Panc1 (cell line): ENCODE data around the gene IVNS1ABP.

ENCODE experiments used
- POLR2AphosphoS5 ChIP-seq: IDR thresholded peaks from 2 replicates; pipeline ENCODE4 v1.6.1; 2012; ENCODE audit warnings: mild to moderate bottlenecking, low read depth, low read length, moderate library complexity
- SIN3A ChIP-seq: IDR thresholded peaks from 2 replicates; pipeline ENCODE4 v1.6.1; 2012; ENCODE audit warnings: low read depth, mild to moderate bottlenecking, low read length, moderate library complexity, borderline replicate concordance; ENCODE audit not compliant: insufficient read depth
- TCF7L2 ChIP-seq: IDR thresholded peaks from 2 replicates; pipeline ENCODE4 v1.6.1; 2011; ENCODE audit warnings: mild to moderate bottlenecking, low read depth, low read length, inconsistent platforms
- TF ChIP-seq, protein P1 (sequence below): fragments of 450-650 bp; IDR thresholded peaks from 2 replicates; pipeline ENCODE4 v1.5.1; 2017; ENCODE audit warnings: mild to moderate bottlenecking
- TF ChIP-seq, protein P2 (sequence below), 2 experiments: IDR thresholded peaks; 2 replicates each; pipeline ENCODE4 v1.6.1; 2011 to 2012; ENCODE audit warnings: low read depth in 2 of 2, control low read depth in 1 of 2, low read length in 1 of 2, mild to moderate bottlenecking in 1 of 2, moderate library complexity in 1 of 2; ENCODE audit not compliant: insufficient read depth in 1 of 2

DNA sequence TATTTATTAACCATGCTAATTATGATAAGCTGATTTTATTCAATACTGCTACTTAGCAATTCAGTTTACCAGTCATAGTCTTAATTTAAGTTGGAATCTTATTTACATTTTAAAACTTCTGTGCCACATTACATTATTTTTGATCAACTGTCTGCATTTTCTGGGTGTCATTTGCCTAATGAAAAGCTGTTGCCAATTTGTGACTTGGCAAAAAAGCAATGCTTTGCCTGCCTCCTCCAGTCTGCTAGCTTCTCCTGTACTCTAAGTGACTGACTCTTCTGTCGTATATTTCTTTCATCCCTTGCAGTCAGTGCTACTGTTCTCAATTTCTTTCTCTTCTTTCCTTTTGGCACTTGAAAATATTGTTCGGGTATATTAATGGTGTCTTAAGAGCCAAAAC, 5.6 kb upstream of the IVNS1ABP start:
- TF ChIP-seq, protein P1, sequence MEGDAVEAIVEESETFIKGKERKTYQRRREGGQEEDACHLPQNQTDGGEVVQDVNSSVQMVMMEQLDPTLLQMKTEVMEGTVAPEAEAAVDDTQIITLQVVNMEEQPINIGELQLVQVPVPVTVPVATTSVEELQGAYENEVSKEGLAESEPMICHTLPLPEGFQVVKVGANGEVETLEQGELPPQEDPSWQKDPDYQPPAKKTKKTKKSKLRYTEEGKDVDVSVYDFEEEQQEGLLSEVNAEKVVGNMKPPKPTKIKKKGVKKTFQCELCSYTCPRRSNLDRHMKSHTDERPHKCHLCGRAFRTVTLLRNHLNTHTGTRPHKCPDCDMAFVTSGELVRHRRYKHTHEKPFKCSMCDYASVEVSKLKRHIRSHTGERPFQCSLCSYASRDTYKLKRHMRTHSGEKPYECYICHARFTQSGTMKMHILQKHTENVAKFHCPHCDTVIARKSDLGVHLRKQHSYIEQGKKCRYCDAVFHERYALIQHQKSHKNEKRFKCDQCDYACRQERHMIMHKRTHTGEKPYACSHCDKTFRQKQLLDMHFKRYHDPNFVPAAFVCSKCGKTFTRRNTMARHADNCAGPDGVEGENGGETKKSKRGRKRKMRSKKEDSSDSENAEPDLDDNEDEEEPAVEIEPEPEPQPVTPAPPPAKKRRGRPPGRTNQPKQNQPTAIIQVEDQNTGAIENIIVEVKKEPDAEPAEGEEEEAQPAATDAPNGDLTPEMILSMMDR = no peak
- TF ChIP-seq, protein P2, sequence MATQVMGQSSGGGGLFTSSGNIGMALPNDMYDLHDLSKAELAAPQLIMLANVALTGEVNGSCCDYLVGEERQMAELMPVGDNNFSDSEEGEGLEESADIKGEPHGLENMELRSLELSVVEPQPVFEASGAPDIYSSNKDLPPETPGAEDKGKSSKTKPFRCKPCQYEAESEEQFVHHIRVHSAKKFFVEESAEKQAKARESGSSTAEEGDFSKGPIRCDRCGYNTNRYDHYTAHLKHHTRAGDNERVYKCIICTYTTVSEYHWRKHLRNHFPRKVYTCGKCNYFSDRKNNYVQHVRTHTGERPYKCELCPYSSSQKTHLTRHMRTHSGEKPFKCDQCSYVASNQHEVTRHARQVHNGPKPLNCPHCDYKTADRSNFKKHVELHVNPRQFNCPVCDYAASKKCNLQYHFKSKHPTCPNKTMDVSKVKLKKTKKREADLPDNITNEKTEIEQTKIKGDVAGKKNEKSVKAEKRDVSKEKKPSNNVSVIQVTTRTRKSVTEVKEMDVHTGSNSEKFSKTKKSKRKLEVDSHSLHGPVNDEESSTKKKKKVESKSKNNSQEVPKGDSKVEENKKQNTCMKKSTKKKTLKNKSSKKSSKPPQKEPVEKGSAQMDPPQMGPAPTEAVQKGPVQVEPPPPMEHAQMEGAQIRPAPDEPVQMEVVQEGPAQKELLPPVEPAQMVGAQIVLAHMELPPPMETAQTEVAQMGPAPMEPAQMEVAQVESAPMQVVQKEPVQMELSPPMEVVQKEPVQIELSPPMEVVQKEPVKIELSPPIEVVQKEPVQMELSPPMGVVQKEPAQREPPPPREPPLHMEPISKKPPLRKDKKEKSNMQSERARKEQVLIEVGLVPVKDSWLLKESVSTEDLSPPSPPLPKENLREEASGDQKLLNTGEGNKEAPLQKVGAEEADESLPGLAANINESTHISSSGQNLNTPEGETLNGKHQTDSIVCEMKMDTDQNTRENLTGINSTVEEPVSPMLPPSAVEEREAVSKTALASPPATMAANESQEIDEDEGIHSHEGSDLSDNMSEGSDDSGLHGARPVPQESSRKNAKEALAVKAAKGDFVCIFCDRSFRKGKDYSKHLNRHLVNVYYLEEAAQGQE (IDR thresholded peaks at IDR 0.05; ENCODE audit: insufficient read depth in 1 of 2, low read depth in 2 of 2, low read length in 1 of 2) = no peak
- TF ChIP-seq POLR2AphosphoS5 = no peak
- no peak for TF ChIP-seq SIN3A
- TF ChIP-seq TCF7L2 = no peak
